Body of pancreas (tissue), 4 donors: ENCODE data around the gene NDUFA6.

Experiments
- POLR2A ChIP-seq, 3 donors: fragments of 450-650 bp; IDR thresholded peaks; one replicate each; pipeline ENCODE4 v1.6.1; 2016; ENCODE audit warnings: antibody characterized with exemption in 3 of 3, mild to moderate bottlenecking in 2 of 3
- TF ChIP-seq, protein P1 (sequence below), 7 experiments: fragments of 450-650 bp in 4 of 7; fragments of 200-600 bp in 3 of 7; sonication (generic) in 3 of 7; IDR thresholded peaks; one replicate each; pipeline ENCODE4 v1.5.1; 2016 to 2019; ENCODE audit warnings: antibody characterized with exemption in 7 of 7

DNA sequence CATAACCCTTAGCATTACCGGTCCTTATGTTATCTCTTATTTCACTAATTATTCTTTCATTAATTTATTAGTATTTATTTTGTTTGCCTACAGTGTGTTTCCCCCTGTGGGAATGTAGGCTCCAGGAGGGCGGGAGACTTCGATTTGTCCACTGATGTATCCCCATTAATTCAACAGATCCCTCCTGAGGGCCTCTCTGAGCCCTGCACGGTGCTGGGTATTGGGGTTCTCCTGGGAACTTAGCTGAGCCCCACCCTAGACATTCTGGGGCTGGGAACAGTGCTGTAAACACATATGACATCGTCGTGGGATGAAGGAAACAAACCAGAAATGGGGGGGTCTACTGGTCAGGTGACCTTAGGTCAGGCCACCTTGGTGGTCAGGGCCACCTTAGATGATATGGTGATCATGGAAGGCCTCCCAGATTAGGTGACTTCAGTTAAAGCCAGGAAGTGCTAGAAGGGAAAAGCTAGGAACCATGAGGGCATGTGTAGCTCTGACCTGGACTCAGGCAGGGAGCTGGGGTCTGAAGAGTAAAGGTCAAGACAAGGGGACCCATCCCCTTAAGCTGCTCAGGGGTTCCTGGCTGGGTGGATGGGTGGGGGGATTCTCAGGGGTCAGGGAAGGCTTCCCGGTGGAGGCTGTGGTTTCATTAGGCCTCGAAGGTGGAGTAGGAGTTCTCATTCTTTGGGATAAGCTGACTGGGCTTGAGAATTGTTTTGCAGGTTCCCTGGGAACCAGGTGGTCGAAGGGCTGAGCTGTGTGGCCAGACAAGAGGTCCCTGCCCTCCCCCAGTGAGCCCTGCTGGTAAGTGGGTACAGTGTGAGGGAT is 15.5 kb downstream of the NDUFA6 start:
- TF ChIP-seq, protein P1, sequence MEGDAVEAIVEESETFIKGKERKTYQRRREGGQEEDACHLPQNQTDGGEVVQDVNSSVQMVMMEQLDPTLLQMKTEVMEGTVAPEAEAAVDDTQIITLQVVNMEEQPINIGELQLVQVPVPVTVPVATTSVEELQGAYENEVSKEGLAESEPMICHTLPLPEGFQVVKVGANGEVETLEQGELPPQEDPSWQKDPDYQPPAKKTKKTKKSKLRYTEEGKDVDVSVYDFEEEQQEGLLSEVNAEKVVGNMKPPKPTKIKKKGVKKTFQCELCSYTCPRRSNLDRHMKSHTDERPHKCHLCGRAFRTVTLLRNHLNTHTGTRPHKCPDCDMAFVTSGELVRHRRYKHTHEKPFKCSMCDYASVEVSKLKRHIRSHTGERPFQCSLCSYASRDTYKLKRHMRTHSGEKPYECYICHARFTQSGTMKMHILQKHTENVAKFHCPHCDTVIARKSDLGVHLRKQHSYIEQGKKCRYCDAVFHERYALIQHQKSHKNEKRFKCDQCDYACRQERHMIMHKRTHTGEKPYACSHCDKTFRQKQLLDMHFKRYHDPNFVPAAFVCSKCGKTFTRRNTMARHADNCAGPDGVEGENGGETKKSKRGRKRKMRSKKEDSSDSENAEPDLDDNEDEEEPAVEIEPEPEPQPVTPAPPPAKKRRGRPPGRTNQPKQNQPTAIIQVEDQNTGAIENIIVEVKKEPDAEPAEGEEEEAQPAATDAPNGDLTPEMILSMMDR (IDR thresholded peaks at IDR 0.05), result no peak
- TF ChIP-seq POLR2A (IDR thresholded peaks at IDR 0.05), result no peak
